Mesendoderm (in vitro differentiated cells): ENCODE measurements around the gene CTSF.

ENCODE experiments used
- DNase-seq: peaks from one replicate; pipeline ENCODE4 v3.0.0; 2013
- H2AK5ac ChIP-seq: 2 replicates; pipeline ENCODE4 v1.6.1; 2013; ENCODE audit warnings: low read length, inconsistent platforms
- H2BK120ac ChIP-seq: 2 replicates; pipeline ENCODE4 v1.6.1; 2013; ENCODE audit warnings: low read depth, mild to moderate bottlenecking, low read length, moderate library complexity, mixed read lengths
- H2BK15ac ChIP-seq: replicated peaks from 2 replicates; pipeline ENCODE4 v1.6.1; 2013; ENCODE audit warnings: low read depth, mild to moderate bottlenecking, moderate library complexity
- H2BK5ac ChIP-seq: 2 replicates; pipeline ENCODE4 v1.6.1; 2013; ENCODE audit warnings: low read length, inconsistent platforms
- H3K18ac ChIP-seq: 2 replicates; pipeline ENCODE4 v1.6.1; 2013; ENCODE audit warnings: mild to moderate bottlenecking, low read length, mixed read lengths
- H3K23ac ChIP-seq: one replicate; pipeline ENCODE4 v1.6.1; 2013; ENCODE audit warnings: low read length
- H3K27ac ChIP-seq: 2 replicates; pipeline ENCODE4 v1.5.1; 2013; ENCODE audit warnings: low read depth, mild to moderate bottlenecking, inconsistent platforms, low read length, moderate library complexity
- H3K27me3 ChIP-seq: 2 replicates; pipeline ENCODE4 v1.6.1; 2013; ENCODE audit warnings: low read length, control low read depth, mild to moderate bottlenecking, inconsistent platforms; ENCODE audit not compliant: insufficient read depth, poor library complexity
- H3K36me3 ChIP-seq: 2 replicates; pipeline ENCODE4 v1.6.1; 2013; ENCODE audit warnings: low read length, inconsistent platforms; ENCODE audit not compliant: control insufficient read depth, insufficient read depth
- H3K4ac ChIP-seq: one replicate; pipeline ENCODE4 v1.6.1; 2013; ENCODE audit warnings: low read depth, mild to moderate bottlenecking, low read length, moderate library complexity
- H3K4me1 ChIP-seq: 2 replicates; pipeline ENCODE4 v1.6.1; 2013; ENCODE audit warnings: low read depth, low read length, inconsistent platforms; ENCODE audit not compliant: control insufficient read depth
- H3K4me2 ChIP-seq: 2 replicates; pipeline ENCODE4 v1.6.1; 2013; ENCODE audit warnings: low read length
- H3K4me3 ChIP-seq: 2 replicates; pipeline ENCODE4 v1.5.1; 2013; ENCODE audit warnings: mild to moderate bottlenecking, low read length
- H3K56ac ChIP-seq: one replicate; pipeline ENCODE4 v1.6.1; 2013; ENCODE audit warnings: low read length
- H3K79me1 ChIP-seq: 2 replicates; pipeline ENCODE4 v1.6.1; 2013; ENCODE audit warnings: low read length, inconsistent platforms
- H3K79me2 ChIP-seq: 2 replicates; pipeline ENCODE4 v1.6.1; 2013; ENCODE audit warnings: mild to moderate bottlenecking, low read length; ENCODE audit not compliant: control insufficient read depth, insufficient read depth
- H3K9ac ChIP-seq: 2 replicates; pipeline ENCODE4 v1.6.1; 2013; ENCODE audit warnings: low read length, inconsistent platforms
- H4K5ac ChIP-seq: one replicate; pipeline ENCODE4 v1.6.1; 2013; ENCODE audit warnings: low read length
- H4K8ac ChIP-seq: one replicate; pipeline ENCODE4 v1.6.1; 2013; ENCODE audit warnings: low read depth, mild to moderate bottlenecking, control low read depth, low read length, moderate library complexity
- WGBS: extraction: QIAGEN DNeasy Blood & Tissue Kit; methylation state at CpG from one replicate; pipeline ENCODE4 v1.1.7; 2013; ENCODE audit warnings: low lambda C conversion rate, missing lambda C conversion rate; ENCODE audit not compliant: insufficient coverage; ENCODE audit errors: extremely low coverage; 5-methylcytosine and 5-hydroxymethylcytosine counted together

CTSF gene

DNA sequence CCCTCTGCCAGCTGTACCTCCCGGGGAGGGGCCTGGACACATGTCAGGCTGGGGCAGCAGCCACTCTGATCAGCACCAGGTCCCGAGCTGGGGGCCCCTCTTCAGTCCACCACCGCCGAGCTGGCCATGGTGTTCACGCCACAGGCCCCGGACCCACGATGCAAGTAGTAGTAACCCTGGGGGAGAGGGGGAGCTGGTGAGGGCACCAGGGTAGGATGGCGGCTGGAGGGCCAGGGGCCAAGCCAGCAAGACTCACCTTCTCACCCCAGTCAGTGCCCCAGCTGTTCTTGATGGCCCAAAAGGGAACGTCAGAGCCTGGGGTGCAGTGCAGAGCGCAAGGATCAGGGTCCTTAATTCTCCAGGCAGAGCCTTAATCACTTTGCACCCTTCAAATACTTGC, 4.6 kb downstream of the CTSF start:
- Histone ChIP-seq H3K4me3 (no peak overlapping the region), H3K9ac (no peak overlapping the region), H2AK5ac (no peak overlapping the region), H3K36me3 (no peaks in the 10 kb centered on the region), H3K4me1 (no peaks in the 10 kb centered on the region), H3K4me2 (no peak overlapping the region), H4K5ac (no peak overlapping the region), H3K27ac (no peak overlapping the region), H2BK15ac (no peak overlapping the region), H3K27me3 (no peaks in the 10 kb centered on the region), H3K18ac (no peak overlapping the region), H4K8ac (no peak overlapping the region), H2BK5ac (no peak overlapping the region), H2BK120ac (no peak overlapping the region), H3K79me1 (no peaks in the 10 kb centered on the region), H3K56ac (no peak overlapping the region), H3K79me2 (no peaks in the 10 kb centered on the region), H3K23ac (no peak overlapping the region), H3K4ac (no peak overlapping the region)
- no CpG with 5 or more reads among the region's 10 CpGs for WGBS
- DNase-seq = no peak

DNA sequence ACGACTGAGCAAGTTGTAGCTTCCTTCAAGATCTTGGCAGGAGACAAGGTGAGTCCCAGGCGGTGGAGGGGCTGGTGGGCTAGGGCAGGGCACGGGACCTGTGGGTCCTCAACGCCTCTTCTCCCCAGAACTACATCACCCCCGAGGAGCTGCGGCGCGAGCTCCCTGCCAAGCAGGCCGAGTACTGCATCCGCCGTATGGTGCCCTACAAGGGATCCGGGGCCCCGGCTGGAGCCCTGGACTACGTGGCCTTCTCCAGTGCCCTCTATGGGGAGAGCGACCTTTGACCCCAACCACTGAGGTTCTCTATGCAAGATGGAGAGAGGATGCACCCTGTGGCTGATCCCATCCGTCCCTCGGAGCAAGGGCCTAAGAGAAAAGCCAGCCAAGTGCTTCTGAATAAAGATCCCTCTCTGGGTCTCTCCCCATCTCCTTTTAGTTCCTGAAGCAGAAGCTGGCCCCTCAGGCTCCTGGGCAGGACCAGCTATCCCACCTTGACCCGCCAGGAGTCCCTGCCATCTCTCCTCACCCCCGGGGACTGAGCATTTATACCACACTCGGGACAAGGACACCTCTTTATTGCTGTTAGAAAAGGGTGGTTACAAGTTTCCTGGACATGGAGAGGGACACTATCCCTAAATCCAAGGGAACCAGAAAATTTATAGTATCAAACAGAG, 5.4 kb downstream of the CTSF start:
- Histone ChIP-seq H3K4me1 (no peaks in the 10 kb centered on the region), H3K79me2 (no peaks in the 10 kb centered on the region), H2BK5ac (no peak overlapping the region), H3K36me3 (no peaks in the 10 kb centered on the region), H2AK5ac (no peak overlapping the region), H3K23ac (no peak overlapping the region), H2BK15ac (no peak overlapping the region), H4K5ac (no peak overlapping the region), H3K27ac (no peak overlapping the region), H2BK120ac (no peak overlapping the region), H3K4ac (no peak overlapping the region), H4K8ac (no peak overlapping the region), H3K27me3 (no peaks in the 10 kb centered on the region), H3K56ac (no peak overlapping the region), H3K9ac (no peak overlapping the region), H3K4me3 (no peak overlapping the region), H3K18ac (no peak overlapping the region), H3K4me2 (no peak overlapping the region), H3K79me1 (no peaks in the 10 kb centered on the region)
- WGBS = no CpG with 5 or more reads among the region's 20 CpGs
- DNase-seq = no peak

DNA sequence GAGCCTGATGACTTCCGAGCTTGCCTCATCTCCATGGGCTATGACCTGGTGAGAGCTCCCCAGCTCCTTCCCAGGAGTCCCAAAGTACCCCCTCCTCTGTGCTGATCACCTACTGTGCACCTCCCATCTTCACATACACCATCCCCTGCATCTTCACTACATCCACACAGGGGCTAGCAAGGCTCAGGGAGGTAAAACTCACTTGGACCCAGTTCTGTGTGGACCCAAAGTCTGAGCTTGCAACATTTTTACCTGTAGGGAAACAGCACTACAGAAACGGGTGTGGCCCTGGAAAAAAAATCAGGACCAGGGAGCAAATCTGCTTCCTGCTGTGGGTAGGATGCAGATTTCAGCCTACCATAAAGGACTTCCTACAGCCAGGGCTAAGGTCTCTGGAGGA, 6.1 kb downstream of the CTSF start:
- Histone ChIP-seq H2BK120ac (no peak overlapping the region), H4K8ac (no peak overlapping the region), H3K4ac (no peak overlapping the region), H3K9ac (no peak overlapping the region), H3K4me2 (no peak overlapping the region), H2BK5ac (no peak overlapping the region), H3K27me3 (no peaks in the 10 kb centered on the region), H3K79me2 (no peaks in the 10 kb centered on the region), H3K56ac (no peak overlapping the region), H3K4me1 (no peaks in the 10 kb centered on the region), H3K27ac (no peak overlapping the region), H3K36me3 (no peaks in the 10 kb centered on the region), H2BK15ac (no peak overlapping the region), H4K5ac (no peak overlapping the region), H3K79me1 (no peaks in the 10 kb centered on the region), H3K18ac (no peak overlapping the region), H3K4me3 (no peak overlapping the region), H3K23ac (no peak overlapping the region), H2AK5ac (no peak overlapping the region)
- DNase-seq = no peak
- WGBS = no CpG with 5 or more reads among the region's 2 CpGs

DNA sequence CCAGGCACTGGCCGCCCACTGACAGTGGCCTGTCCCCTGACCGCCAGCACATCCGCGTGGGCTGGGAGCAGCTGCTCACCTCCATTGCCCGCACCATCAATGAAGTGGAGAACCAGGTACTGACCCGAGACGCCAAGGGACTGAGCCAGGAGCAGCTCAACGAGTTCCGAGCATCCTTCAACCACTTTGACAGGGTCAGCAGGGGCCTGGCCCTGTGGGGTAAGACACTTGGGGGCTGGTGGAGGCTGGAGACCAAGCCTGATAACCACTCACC, 6.5 kb downstream of the CTSF start:
- Histone ChIP-seq H3K23ac (no peak overlapping the region), H3K4me1 (no peaks in the 10 kb centered on the region), H3K4me2 (no peak overlapping the region), H2BK15ac (no peak overlapping the region), H2BK120ac (no peak overlapping the region), H4K5ac (no peak overlapping the region), H3K79me2 (no peaks in the 10 kb centered on the region), H3K9ac (no peak overlapping the region), H3K18ac (no peak overlapping the region), H3K27me3 (no peaks in the 10 kb centered on the region), H4K8ac (no peak overlapping the region), H3K79me1 (no peaks in the 10 kb centered on the region), H3K4me3 (no peak overlapping the region), H3K36me3 (no peaks in the 10 kb centered on the region), H3K56ac (no peak overlapping the region), H2AK5ac (no peak overlapping the region), H2BK5ac (no peak overlapping the region), H3K27ac (no peak overlapping the region), H3K4ac (no peak overlapping the region)
- WGBS = no CpG with 5 or more reads among the region's 9 CpGs
- no peak for DNase-seq

DNA sequence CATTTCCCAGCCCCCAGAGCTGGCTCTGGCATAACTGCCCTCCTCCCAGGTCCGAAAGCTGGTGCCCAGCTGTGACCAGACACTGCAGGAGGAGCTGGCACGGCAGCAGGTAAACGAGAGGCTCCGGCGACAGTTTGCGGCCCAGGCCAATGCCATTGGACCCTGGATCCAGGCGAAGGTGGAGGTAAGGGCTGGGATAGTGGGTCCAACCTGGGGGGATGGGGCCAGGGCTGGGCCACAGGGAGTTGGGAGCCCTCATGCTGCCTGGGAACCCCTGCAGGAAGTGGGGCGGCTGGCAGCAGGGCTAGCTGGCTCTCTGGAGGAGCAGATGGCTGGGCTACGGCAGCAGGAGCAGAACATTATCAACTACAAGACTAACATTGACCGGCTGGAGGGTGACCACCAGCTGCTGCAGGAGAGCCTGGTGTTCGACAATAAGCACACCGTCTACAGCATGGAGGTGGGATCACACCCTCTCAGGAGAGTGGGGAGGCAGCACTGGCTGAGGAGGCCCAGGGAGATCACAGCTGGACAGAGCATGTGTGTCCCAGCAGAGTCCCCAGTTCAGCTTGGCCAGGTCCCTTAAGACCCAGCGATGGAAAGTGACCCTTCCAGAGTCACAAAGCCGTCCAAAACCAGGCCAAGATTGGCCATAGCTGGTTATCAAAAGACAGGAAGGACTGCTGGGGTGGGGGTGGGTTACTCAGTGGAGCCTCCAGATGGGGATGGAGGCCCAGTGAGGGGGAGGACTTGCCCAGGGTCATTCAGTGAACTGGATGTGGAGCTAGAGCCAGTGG, 7.0 kb downstream of the CTSF start:
- Histone ChIP-seq H3K18ac (no peak overlapping the region), H2BK5ac (no peak overlapping the region), H3K36me3 (no peaks in the 10 kb centered on the region), H3K79me2 (no peaks in the 10 kb centered on the region), H3K4me2 (no peak overlapping the region), H3K4me1 (no peaks in the 10 kb centered on the region), H3K27me3 (no peaks in the 10 kb centered on the region), H4K5ac (no peak overlapping the region), H2AK5ac (no peak overlapping the region), H3K79me1 (no peaks in the 10 kb centered on the region), H3K27ac (no peak overlapping the region), H3K4me3 (no peak overlapping the region), H3K4ac (no peak overlapping the region), H4K8ac (no peak overlapping the region), H3K23ac (no peak overlapping the region), H2BK15ac (no peak overlapping the region), H3K9ac (no peak overlapping the region), H2BK120ac (no peak overlapping the region), H3K56ac (peak overlapping the region; percentile 25)
- DNase-seq = no peak
- WGBS = no CpG with 5 or more reads among the region's 14 CpGs
